Glutamatergic neuron (in vitro differentiated cells): Measurements from ENCODE around the gene TKT. TPM values are rescaled to one million over a fixed set of nuclear protein-coding genes. Genes with fewer than 3 reads are reported as not detected.

Experiments
- DNase-seq: peaks from one replicate; pipeline ENCODE4 v3.0.0; 2022
- H3K27ac Mint-ChIP-seq: one replicate; pipeline ENCODE4 v1.8.0; 2020; ENCODE audit warnings: mild to moderate bottlenecking, mixed read lengths, inconsistent platforms; ENCODE audit not compliant: unreplicated experiment
- H3K27me3 Mint-ChIP-seq: one replicate; pipeline ENCODE4 v1.8.0; 2020; ENCODE audit warnings: mild to moderate bottlenecking, moderate library complexity, mixed read lengths, inconsistent platforms; ENCODE audit not compliant: unreplicated experiment
- H3K36me3 Mint-ChIP-seq: one replicate; pipeline ENCODE4 v1.8.0; 2020; ENCODE audit warnings: mild to moderate bottlenecking, mixed read lengths, inconsistent platforms; ENCODE audit not compliant: unreplicated experiment
- H3K4me1 Mint-ChIP-seq: one replicate; pipeline ENCODE4 v1.8.0; 2020; ENCODE audit warnings: mild to moderate bottlenecking, low read depth, mixed read lengths, inconsistent platforms; ENCODE audit not compliant: unreplicated experiment
- H3K4me3 Mint-ChIP-seq: one replicate; pipeline ENCODE4 v1.8.0; 2020; ENCODE audit warnings: mild to moderate bottlenecking, mixed read lengths, inconsistent platforms; ENCODE audit not compliant: unreplicated experiment
- H3K9me3 Mint-ChIP-seq: one replicate; pipeline ENCODE4 v1.8.0; 2020; ENCODE audit warnings: mild to moderate bottlenecking, moderate library complexity, mixed read lengths, inconsistent platforms; ENCODE audit not compliant: unreplicated experiment
- CTCF ChIP-seq: fragments of 200-600 bp; sonication (generic); IDR thresholded peaks from one replicate; pipeline ENCODE4 v1.5.0; 2021; ENCODE audit not compliant: partially characterized antibody, unreplicated experiment
- total RNA-seq: library from RNA; stranded (reverse); fragmentation: NEBNext Ultra II Directional; extraction: Animal tissue kit (Norgen Biotek cat#: 25700); gene quantifications from one replicate; pipeline ENCODE4 v1.2.1, GENCODE V29; 2021; ENCODE audit not compliant: unreplicated experiment

Gene TKT
- total RNA-seq, 1 donor from 2014 or later = 265 TPM

- peaks cover 3% of the 10 kb centered on the region for H3K4me1 Mint-ChIP-seq
Observed at GRCh38 chr3:53226142-53226840, 29.5 kb downstream of the TKT start.

GRCh38 chr3:53225651-53226050 lies 30.2 kb downstream of the TKT start:
- no peak for DNase-seq
- Mint-ChIP-seq H3K4me1 (peaks cover 3% of the 10 kb centered on the region), H3K27ac (no peak overlapping the region), H3K36me3 (no peaks in the 10 kb centered on the region), H3K9me3 (peaks cover 6% of the 10 kb centered on the region), H3K4me3 (no peak overlapping the region), H3K27me3 (no peaks in the 10 kb centered on the region)
- no peak for TF ChIP-seq CTCF

More at GRCh38 chr3:53226142-53226840, 29.5 kb downstream of the TKT start:
- Mint-ChIP-seq H3K9me3 (peaks cover 6% of the 10 kb centered on the region), H3K36me3 (no peaks in the 10 kb centered on the region), H3K4me3 (no peak overlapping the region), H3K27me3 (peaks cover under 1% of the 10 kb centered on the region), H3K27ac (no peak overlapping the region)
- DNase-seq = no peak
- TF ChIP-seq CTCF = no peak

- no peak overlapping the region for H3K27ac Mint-ChIP-seq
- peaks cover 3% of the 10 kb centered on the region for H3K4me1 Mint-ChIP-seq
- no peak overlapping the region for H3K4me3 Mint-ChIP-seq
- no peak for TF ChIP-seq CTCF
- H3K9me3 Mint-ChIP-seq = peaks cover 5% of the 10 kb centered on the region
- H3K36me3 Mint-ChIP-seq = no peaks in the 10 kb centered on the region
- no peak for DNase-seq
- H3K27me3 Mint-ChIP-seq = no peaks in the 10 kb centered on the region
Observed at GRCh38 chr3:53225181-53225580, 30.6 kb downstream of the TKT start.

GRCh38 chr3:53224536-53224935 lies 31.3 kb downstream of the TKT start:
- no peak for DNase-seq
- TF ChIP-seq CTCF = no peak
- Mint-ChIP-seq H3K27me3 (no peaks in the 10 kb centered on the region), H3K27ac (no peak overlapping the region), H3K4me3 (no peak overlapping the region), H3K36me3 (no peaks in the 10 kb centered on the region), H3K9me3 (peaks cover 5% of the 10 kb centered on the region), H3K4me1 (peaks cover 3% of the 10 kb centered on the region)

- H3K9me3 Mint-ChIP-seq = peaks cover 5% of the 10 kb centered on the region
Observed at GRCh38 chr3:53224026-53224425, 31.8 kb downstream of the TKT start.

More at GRCh38 chr3:53224026-53224425, 31.8 kb downstream of the TKT start:
- Mint-ChIP-seq H3K4me3 (no peak overlapping the region), H3K27me3 (no peaks in the 10 kb centered on the region), H3K4me1 (peaks cover 3% of the 10 kb centered on the region), H3K36me3 (no peaks in the 10 kb centered on the region), H3K27ac (no peak overlapping the region)
- DNase-seq = no peak
- TF ChIP-seq CTCF = no peak
